ENCODE results near the gene CELF3. TPM values are rescaled to one million over a fixed set of nuclear protein-coding genes. Genes with fewer than 3 reads are reported as not detected.

CELF3 gene
- total RNA-seq, 1 donor from 2014 or later = not detected

DNA sequence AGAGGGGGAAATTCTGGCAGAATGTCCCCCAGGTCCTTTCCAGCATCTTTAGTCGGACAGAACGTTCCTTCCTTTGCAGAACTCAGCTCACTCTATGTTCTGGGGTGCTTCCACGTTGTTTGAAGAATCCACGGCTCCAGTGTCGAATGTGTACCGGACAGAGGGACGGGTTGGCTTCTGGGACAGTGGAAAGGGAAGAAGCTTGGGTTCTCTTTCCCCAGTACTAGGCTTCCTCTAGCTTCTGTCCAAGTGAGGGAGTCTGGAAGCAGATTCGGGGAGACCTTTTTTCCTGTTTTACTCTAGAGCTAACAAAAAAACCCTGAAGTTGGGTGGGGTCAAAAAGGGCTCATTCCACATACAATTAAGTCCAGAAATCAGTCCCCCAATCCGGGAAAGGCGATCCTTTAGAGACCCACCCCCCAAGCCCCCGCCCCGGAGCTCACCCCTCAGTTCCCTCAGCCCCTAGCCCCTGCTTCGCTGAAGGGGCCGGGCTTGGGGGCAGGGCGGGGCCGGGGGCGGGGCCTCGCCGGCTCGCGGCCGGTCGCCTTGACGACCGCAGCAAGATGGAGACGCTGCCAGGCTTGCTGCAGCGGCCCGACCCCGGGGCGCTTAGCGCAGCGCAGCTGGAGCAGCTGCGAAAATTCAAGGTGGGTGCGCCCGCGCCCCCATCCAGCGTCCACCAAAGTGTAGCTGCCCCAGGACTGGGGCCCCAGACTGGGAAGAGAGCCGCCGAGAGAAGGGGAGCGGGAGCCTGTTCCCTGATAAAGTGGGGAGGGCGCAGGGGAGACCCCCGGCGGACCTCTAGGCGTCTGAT is 4.6 kb upstream of the CELF3 start, which contains the start of gene RIIAD1:
Gene RIIAD1 (plus strand): TSS at position 549 of the 814 bp plus-strand sequence. CDS start 15 bp downstream, at position 564.
- DNase-seq (ENCODE audit: low spot score) = no peak

DNA sequence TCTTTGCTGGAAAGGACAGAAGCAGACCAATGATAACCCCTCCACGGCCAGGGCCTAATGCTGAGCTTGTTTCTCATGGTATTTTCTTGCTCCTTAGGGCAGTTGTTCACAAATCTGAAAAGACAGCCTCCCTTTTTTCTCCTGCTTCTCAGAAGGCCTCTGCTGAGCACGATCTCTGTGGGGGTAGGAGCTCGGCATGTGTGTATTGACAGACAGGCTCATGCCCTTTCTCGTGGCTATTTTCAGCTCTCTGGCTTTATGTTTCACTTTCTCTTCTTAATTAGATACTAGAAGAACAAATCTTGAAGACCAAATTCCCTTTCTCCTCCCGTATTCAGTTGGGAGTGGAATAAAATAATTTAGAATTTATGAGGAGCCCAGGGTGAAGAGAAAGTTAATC is 4.0 kb upstream of the CELF3 start:
- DNase-seq (ENCODE audit: low spot score) = no peak
- ATAC-seq = peak; percentile 74

More for the DNA sequence above, 4.6 kb upstream of the CELF3 start, which contains the start of gene RIIAD1:
- ATAC-seq = peak; percentile 88

DNA sequence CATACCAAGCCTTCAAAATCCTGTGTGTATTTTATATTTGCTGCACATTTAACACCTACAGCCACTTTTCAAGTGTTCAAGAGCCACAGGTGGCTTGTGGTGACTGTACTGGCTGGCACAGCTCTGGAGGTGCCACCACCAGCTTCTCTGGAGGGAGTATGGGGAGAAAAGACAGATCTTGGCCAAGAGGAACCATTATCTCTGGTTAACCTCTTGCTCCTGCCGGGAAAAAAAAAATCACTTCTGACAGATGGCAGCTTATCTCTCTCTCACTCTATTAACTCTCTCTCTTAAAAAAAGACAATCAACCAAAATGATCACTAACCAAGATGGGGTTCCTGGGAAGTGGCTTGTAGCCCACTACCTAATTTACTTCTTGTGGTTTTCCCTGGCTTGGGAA is 3.5 kb upstream of the CELF3 start:
- DNase-seq (ENCODE audit: low spot score) (no peak), ATAC-seq (no peak)

DNA sequence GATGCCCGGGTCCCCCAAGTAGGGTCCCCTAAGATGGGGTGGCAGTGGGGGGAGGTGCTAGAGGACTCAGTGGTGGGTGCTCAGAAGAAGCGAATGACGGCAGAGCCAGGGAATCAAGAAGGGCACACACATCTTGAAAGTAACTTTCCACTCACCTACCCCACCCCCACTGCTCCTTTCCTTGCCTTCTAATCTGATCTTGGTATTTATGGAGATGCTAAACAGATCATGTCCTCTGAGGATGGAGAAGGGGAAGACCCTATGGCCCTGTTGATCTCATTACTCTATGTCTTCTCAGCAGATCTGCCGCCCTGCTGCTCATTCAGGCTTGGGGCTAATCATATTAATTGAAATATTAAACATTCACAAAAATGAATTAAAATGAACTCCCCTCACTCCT is 2.1 kb upstream of the CELF3 start:
- DNase-seq (ENCODE audit: low spot score) (no peak), ATAC-seq (no peak)

GRCh38 chr1:151718011-151718431 is 1.4 kb upstream of the CELF3 start:
- ATAC-seq (no peak), DNase-seq (ENCODE audit: low spot score) (no peak)

DNA sequence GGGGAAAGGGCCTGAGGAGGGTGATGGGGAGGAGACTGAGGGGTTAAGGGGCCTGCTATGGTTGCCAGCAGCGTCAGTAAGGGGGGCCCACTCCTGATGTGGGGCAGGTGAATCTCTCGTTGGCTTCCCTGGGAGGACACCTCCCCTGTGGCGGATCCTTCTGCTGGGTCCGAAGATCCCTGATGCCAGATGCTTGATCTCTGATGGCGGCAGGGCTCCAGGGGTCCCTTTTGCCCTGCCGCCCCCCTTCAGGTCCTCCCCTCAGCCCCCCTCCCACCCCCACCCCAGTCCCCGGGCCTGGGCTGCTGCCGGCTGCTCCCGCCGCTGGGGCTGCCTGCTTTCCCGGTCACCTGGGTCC is 219 bp downstream of the CELF3 start:
- ATAC-seq = no peak
- no peak for DNase-seq (ENCODE audit: low spot score)

DNA sequence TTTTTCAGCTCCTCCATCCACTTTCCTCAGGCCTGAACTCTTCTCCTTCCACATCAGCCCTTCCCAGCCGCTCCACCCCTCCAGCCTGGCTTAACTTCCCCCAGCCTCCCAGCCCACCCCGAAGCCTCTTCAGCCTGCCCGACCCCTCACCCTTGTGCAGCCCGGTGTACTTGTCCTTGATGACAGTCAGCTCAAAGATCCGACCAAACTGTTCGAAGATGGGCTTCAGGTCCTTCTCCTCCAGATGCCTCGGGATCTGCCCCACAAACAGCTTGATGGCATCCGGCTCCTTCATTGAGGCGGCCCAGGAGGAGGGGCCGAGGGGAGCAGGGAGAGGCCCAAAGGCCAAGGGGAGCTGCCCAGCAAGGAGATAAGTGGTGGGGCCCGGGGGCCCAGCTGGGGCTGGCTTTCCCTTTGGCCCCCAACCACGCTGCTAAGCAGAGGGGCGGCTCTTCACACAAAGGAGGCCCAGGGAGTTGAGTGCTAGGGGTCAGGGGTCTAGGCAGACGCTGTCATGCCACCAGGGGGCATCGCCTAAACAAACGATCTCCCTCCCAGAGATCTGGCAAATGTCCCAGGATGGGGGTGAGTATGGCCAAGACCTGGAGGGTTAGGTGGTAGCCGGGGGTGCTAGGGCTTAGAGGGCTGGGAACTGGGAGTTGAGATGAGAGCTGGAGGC is 738 bp downstream of the CELF3 start:
- no peak for ATAC-seq
- no peak for DNase-seq (ENCODE audit: low spot score)

DNA sequence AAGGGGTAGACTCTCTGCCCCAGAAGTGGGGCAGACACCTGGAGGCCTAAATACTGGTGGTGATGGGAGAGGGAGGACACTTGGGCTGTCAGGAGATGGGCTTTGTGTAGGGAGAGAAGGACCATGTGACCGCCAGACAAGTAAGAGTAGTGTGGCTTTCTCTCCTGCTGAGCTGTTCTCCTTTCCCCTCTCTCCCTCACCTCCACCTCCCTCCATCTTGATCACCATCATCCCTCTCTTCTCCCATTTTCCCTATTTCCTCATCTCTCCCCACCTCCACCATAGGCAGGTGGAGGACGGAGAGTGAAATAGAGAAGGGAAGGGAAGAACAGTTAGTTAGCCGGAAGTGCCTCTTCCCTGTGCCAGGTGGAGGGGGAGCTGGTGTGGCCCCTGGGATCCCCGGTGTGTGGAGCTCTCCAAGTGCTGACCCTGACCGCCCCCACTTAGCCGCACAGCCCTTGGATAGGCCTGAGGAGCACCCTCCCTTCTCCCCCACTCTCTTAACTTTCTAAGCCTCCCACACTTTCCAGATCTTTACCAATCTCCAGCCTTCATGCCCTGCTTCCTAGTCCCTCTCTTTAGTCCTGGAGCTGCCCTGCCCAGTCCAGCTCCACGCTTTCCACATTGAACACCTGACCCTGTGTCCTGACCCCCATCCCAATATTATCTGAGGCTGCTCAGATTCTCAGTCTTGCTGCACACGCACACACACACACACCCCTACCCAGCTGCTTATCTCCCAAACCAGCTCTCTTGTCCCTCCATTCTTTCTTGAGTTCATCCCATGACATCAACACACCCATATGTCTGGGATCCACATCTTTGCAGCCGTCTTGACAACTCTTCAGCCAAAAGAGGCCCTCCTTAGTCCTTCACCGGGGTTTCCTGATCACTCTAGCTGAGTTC is 1.5 kb downstream of the CELF3 start:
- DNase-seq (ENCODE audit: low spot score) = no peak
- ATAC-seq = no peak

DNA sequence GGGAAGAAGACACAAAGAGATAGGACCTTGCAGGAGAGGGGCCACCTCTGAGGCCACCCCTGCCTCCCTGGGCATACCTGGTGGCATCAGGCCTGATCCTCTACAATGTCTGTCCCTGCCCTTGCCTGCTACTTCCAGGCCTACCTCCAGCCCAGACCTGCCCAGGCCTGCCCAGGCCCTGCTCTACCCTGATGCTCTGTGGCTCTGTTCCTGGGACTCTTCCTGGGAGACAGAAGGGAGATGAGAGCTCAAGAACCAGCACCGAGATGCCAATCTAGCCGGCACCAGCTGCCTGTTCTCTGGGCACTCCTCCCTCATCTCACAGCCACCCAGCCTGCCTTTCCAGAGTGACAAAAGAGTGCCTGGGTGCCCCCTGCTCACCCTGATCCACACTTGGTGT is 2.7 kb downstream of the CELF3 start:
- DNase-seq (ENCODE audit: low spot score) (no peak), ATAC-seq (no peak)

DNA sequence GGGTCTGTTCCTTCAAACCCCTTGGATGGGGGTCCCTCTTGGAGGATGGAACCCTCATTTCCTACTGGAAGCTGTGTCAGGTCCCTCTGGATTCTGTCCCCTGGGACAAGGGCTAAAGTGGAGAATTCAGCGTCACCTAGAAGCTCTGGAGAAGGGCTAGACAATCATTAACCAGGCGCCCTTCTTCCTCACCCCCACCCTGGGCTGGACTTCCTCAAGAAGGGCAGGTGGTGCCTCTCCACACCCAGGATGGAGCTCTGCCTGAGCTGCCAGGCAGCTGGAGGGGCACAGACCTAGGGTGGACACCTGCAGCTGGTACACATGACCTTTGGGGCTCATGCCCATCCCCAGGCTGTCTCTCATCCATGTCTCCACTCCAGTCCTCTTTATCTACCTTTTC is 3.6 kb downstream of the CELF3 start:
- no peak for DNase-seq (ENCODE audit: low spot score)
- peak; percentile 15 for ATAC-seq

GRCh38 chr1:151711951-151712350 is 4.7 kb downstream of the CELF3 start:
- DNase-seq (ENCODE audit: low spot score) = no peak
- no peak for ATAC-seq

- no peak for DNase-seq (ENCODE audit: low spot score)
- no peak for ATAC-seq
Measured at GRCh38 chr1:151711044-151711800, 5.4 kb downstream of the CELF3 start.

DNA sequence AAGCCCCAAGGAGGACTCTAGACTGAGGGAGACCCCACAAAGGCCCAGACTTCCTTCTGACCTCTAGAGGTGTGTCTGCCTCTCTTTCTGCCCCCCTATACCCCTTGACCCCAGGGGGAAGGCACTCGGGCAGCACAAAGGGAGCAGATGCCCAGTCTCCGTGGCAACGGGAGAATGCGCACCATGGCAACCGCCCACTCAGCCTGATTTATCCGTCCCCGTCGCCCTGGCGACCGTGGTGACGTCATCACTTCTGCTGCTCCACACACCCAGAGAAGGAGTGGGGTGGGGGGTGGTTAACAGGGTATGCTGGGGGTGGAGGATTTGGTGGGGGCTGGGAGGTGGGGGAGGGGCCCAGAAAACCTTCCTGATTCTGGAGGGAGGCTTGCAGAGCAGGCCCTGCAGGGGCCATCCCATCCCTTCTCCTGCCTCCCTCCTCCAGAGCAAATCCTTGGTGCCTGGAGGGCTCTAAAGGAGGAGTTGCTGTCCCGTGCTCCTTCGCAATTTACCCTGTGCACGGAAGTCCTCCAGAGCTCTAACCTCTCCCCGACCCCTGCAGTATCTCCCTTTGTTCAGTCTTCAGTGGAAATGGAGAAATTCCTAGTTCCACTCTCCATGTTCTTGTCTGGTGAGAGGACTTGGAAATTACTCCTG is 6.3 kb downstream of the CELF3 start:
- DNase-seq (ENCODE audit: low spot score) = no peak

GRCh38 chr1:151708891-151709290 is 7.7 kb downstream of the CELF3 start:
- DNase-seq (ENCODE audit: low spot score) (no peak), ATAC-seq (no peak)

More for the DNA sequence above, 6.3 kb downstream of the CELF3 start:
- ATAC-seq = no peak

- ATAC-seq (no peak), DNase-seq (ENCODE audit: low spot score) (no peak)
Measured at GRCh38 chr1:151707541-151708065, 9.0 kb downstream of the CELF3 start.

DNA sequence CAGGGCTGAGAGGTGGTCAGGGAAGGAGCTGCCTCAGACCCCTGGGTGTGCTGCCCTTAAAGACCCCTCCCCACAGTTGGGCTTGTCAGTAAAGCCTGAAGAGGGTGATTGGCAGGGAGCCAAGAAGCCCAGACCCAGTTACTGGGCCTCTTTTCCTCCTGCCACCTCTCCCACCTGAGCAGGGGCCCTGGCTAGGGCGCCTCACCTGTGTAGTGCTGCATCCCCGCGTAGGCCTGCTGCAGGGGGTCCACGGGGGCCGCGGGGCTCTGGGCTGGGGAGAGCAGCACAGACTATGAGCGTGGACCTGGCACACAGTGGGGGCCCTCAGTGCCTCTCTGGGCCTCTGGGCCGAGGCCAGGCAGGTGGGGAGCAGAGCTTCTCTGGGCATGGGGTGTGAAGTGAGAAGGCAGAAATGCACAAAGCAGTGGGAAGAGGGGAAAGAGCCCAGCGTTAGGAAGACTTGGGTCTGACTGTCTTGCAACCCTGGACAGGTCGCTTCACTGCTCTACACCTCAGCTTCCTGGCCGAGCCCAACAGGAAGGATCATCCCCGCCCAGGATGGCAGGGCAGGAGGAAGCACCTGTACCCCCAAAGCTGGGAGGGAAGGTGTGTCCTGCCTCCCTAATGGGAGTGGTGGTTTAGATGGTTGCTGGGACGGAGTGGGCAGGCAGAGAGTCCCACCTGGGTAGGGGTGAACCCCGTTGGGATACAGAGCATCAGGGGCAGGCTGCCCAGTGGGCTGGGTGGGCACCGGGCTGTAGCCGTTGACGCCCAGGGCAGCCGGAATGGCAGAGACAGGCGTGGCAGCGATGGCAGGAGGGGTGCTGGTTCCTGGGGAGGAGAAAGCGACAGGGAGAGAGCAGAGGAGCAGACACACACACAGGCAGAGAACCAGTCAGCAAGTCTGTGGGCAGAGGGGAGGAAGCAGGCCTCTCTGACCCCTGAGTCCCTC is 9.9 kb downstream of the CELF3 start:
- no peak for ATAC-seq
- DNase-seq (ENCODE audit: low spot score) = no peak

GRCh38 chr1:151705753-151706463 is 10.7 kb downstream of the CELF3 start:
- DNase-seq (ENCODE audit: low spot score) = no peak
- no peak for ATAC-seq

GRCh38 chr1:151705146-151705545 is 11.5 kb downstream of the CELF3 start:
- ATAC-seq (no peak), DNase-seq (ENCODE audit: low spot score) (no peak)
